Activated naive CD8-positive, alpha-beta T cell treated with anti-CD3 and anti-CD28 coated beads for 36 hours (primary cell): ENCODE measurements around the gene SLC39A6. TPM values are rescaled to one million over a fixed set of nuclear protein-coding genes. Genes with fewer than 3 reads are reported as not detected.
"Not testable (repeated sequence)": the region's sequence is repeated elsewhere in the genome, so short reads cannot be mapped to it uniquely, and the experiment has no call there.

Experiments
- DNase-seq: peaks from one replicate; pipeline ENCODE4 v3.0.0; 2021
- H3K27ac Mint-ChIP-seq: one replicate; pipeline ENCODE4 v1.8.0; 2022; ENCODE audit warnings: mild to moderate bottlenecking, moderate library complexity, mixed read lengths
- H3K27me3 Mint-ChIP-seq: one replicate; pipeline ENCODE4 v1.8.0; 2022; ENCODE audit warnings: mild to moderate bottlenecking, mixed read lengths
- H3K36me3 Mint-ChIP-seq: one replicate; pipeline ENCODE4 v1.8.0; 2021; ENCODE audit warnings: mild to moderate bottlenecking, mixed read lengths
- H3K4me1 Mint-ChIP-seq: one replicate; pipeline ENCODE4 v1.8.0; 2021; ENCODE audit warnings: mixed read lengths
- H3K4me3 Mint-ChIP-seq: one replicate; pipeline ENCODE4 v1.8.0; 2022; ENCODE audit warnings: mild to moderate bottlenecking, moderate library complexity, mixed read lengths
- H3K9me3 Mint-ChIP-seq: one replicate; pipeline ENCODE4 v1.8.0; 2022; ENCODE audit warnings: mixed read lengths
- total RNA-seq, 2 experiments: library from RNA; stranded (reverse); gene quantifications; one replicate each; pipeline ENCODE4 v1.2.3, GENCODE V29; 2021

Gene SLC39A6
- total RNA-seq, 2 experiments from 2014 or later: 30.9 to 31.2 TPM

DNA sequence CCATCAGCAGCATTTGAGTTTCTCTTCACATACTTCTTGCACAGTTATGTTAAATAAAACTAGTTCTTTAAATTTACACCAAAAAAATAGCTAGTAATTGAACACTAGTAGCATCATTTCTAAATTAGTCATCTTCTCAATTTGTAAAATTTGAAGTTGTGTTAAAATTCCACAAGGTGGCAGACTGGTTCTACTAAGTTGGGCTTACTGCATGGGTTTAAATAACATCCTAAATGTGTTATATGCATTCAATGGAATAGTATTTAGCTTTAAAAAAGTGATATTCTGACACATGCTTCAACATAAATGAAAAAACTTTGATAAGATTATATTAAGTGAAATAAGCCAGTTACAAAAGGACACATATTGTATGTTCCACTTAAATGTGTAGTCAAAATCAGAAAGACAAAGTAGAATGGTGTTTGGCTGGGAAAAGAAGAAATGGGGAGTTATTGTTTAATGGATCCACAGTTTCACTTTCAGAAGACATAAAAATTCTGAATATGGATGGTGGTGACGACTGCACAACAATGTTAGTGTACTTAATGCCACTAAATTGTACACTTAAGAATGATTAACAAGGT, 33.1 kb downstream of the SLC39A6 start:
- Mint-ChIP-seq H3K27me3 (no peaks in the 10 kb centered on the region), H3K36me3 (no peaks in the 10 kb centered on the region), H3K27ac (no peak overlapping the region), H3K9me3 (no peaks in the 10 kb centered on the region), H3K4me3 (no peak overlapping the region), H3K4me1 (peaks cover 3% of the 10 kb centered on the region)
- DNase-seq: no peak

DNA sequence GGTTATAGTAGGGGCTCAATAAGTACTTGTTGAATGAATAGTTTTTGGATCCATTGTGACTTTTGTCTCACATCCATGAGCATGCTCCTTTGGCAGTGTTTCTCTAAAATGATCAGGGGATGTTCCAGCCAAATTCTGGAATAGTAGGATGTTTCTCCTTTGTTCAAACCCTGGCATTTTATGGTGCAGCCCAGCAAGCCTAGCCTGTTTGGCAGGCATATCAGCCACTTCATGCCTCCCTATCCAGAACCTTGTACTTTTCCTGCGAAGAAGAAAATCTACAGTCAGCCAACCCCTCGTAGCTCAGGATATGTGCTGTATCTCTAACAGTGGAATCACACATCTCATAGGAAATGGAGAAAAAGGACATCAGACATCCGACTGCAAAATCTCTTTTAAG, 34.7 kb downstream of the SLC39A6 start:
- Mint-ChIP-seq H3K36me3 (no peaks in the 10 kb centered on the region), H3K9me3 (no peaks in the 10 kb centered on the region), H3K27me3 (no peaks in the 10 kb centered on the region), H3K27ac (no peak overlapping the region), H3K4me3 (no peak overlapping the region), H3K4me1 (peaks cover 3% of the 10 kb centered on the region)
- DNase-seq: no peak

DNA sequence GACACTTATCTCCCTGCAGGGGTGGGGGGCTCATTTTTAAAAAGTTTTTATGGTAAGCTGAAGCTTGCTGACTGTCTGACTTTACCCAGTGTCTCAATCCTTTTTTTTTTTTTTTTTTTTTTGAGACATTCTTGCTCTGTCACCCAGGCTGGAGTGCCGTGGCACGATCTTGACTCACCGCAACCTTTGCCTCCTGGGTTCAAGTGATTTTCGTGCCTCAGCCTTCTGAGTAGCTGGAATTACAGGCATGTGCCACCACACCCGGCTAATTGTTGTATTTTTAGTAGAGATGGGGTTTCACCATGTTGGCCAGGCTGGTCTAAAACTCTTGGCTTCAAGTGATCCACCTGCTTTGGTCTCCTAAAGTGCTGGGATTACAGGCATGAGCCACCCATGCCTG, 37.0 kb downstream of the SLC39A6 start:
- not testable (repeated sequence) for H3K27ac Mint-ChIP-seq

DNA sequence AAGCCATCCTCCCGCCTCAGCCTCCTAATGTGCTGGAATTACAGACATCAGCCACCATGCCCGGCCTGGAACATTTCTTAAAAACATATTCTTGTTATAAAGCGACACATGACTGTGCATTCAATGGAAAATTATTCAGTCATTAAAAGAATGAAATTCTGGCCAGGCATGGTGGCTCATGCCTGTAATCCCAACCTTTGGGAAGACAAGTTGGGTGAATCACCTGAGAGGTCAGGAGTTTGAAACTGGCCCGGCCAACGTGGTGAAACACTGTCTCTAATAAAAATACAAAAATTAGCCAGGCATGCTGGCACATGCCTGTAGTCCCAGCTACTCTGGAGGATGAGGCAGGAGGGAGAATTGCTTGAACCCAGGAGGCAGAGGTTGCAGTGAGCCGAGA, 40.1 kb downstream of the SLC39A6 start:
- Mint-ChIP-seq H3K4me1 (peaks cover 4% of the 10 kb centered on the region), H3K36me3 (no peaks in the 10 kb centered on the region), H3K27ac (no peak overlapping the region), H3K27me3 (no peaks in the 10 kb centered on the region), H3K4me3 (no peak overlapping the region), H3K9me3 (peaks cover under 1% of the 10 kb centered on the region)
- DNase-seq: no peak

More for the DNA sequence above, 37.0 kb downstream of the SLC39A6 start:
- not testable (repeated sequence) for H3K9me3 Mint-ChIP-seq, H3K27me3 Mint-ChIP-seq, H3K4me3 Mint-ChIP-seq, H3K36me3 Mint-ChIP-seq, DNase-seq, H3K4me1 Mint-ChIP-seq

DNA sequence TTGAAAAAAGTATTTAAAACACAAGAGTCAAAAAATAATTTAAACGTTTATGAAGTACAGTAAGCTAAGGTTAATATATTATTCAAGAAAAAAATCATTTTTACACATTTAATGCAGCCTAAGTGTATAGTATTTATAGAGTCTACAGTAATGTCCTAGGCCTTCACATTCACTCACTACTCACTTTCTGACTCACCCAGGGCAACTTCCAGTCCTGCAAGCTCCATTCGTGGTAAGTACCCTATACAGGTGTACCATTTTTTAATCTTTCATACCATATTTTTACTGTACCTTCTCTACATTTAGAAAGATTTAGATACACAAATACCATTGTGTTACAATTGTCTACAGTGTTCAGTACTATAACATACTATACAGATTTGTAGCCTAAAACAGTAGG, 40.9 kb downstream of the SLC39A6 start:
- no peak for DNase-seq
- no peak overlapping the region for H3K4me3 Mint-ChIP-seq
- H3K36me3 Mint-ChIP-seq: no peaks in the 10 kb centered on the region
- peaks cover 1% of the 10 kb centered on the region for H3K9me3 Mint-ChIP-seq
- H3K27ac Mint-ChIP-seq: no peak overlapping the region
- H3K4me1 Mint-ChIP-seq: peaks cover 9% of the 10 kb centered on the region
- no peaks in the 10 kb centered on the region for H3K27me3 Mint-ChIP-seq

DNA sequence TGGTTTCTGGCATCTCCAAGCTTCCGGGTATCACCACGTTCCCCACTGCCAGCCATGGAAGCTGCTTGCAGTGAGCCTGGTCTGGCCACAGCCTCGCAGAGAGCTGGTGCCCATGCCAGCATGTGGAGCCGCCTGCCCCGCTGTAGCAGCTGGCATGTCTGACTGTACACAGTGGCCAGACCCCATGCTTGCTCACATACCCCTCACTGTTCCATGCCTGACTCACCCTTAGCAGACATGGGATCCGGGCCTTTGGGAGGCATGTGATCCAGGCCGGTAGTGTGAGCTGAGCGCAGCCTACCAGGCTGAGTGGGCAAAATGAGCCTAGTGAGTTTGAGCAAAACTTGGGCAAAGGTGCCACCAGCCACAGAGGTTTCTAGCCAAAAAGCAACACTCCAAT, 43.0 kb downstream of the SLC39A6 start:
- DNase-seq: no peak
- H3K9me3 Mint-ChIP-seq: peaks cover 6% of the 10 kb centered on the region
- H3K4me1 Mint-ChIP-seq: peaks cover 7% of the 10 kb centered on the region
- H3K27ac Mint-ChIP-seq: no peak overlapping the region
- no peak overlapping the region for H3K4me3 Mint-ChIP-seq
- H3K36me3 Mint-ChIP-seq: peaks cover under 1% of the 10 kb centered on the region
- H3K27me3 Mint-ChIP-seq: no peaks in the 10 kb centered on the region

DNA sequence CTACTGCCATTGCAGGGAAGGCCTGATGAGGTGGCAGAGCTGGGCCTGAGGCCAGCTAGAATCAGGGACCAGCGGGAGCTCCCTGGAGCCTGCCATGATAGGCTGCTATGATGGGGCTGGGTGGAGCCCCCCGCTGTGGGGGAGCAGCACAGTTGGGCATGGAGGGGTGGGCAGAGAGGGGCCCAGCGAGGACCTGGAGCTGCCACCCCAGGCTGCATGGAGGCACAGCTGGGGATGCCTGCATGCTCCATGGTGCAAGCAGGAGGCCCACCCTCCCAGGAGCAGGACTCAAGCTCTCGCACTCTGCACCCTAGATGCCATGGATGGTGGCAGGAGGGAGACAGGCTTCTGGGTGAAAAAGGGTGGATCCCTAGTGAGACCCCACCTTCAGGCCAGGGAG, 43.9 kb downstream of the SLC39A6 start:
- Mint-ChIP-seq H3K9me3 (peaks cover 14% of the 10 kb centered on the region), H3K27me3 (no peaks in the 10 kb centered on the region), H3K36me3 (peaks cover 4% of the 10 kb centered on the region), H3K4me3 (no peak overlapping the region), H3K27ac (no peak overlapping the region), H3K4me1 (peaks cover 7% of the 10 kb centered on the region)
- no peak for DNase-seq

DNA sequence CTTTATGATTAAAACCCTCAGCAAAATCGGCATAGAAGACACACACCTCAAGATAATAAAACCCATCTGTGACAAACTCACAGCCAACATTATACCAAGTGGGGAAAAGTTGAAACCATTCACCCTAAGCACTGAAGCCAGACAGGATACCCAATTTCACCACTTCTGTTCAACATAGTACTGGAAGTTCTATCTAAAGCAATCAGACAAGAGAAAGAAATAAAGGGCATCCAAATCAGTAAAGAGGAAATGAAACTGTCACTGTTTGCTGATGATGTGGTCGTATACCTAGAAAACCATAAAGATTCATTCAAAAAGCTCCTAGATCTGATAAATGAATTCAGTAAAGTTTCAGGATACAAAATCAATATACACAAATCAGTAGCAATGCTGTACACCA, 45.4 kb downstream of the SLC39A6 start:
- H3K4me3 Mint-ChIP-seq: no peak overlapping the region
- peaks cover 7% of the 10 kb centered on the region for H3K4me1 Mint-ChIP-seq
- no peak for DNase-seq
- no peaks in the 10 kb centered on the region for H3K27me3 Mint-ChIP-seq
- H3K36me3 Mint-ChIP-seq: peaks cover 4% of the 10 kb centered on the region
- H3K27ac Mint-ChIP-seq: no peak overlapping the region
- peaks cover 19% of the 10 kb centered on the region for H3K9me3 Mint-ChIP-seq

DNA sequence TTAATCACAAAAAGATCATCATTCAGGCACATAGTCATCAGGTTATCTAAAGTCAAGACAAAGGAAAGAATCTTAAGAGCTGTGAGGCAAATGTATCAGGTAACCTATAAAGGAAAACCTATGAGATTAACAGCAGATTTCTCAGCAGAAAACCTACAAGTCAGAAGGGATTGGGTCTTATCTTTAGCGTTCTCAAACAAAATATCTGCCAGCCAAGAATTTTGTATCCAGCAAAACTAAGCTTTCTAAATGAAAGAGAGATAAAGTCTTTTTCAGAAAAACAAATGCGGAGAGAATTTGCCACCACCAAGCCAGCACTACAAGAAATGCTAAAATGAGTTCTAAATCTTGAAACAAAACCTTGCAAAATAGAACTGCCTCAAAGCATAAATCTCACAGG, 48.0 kb downstream of the SLC39A6 start:
- peaks cover 19% of the 10 kb centered on the region for H3K9me3 Mint-ChIP-seq
- H3K27ac Mint-ChIP-seq, DNase-seq, H3K4me1 Mint-ChIP-seq, H3K27me3 Mint-ChIP-seq, H3K36me3 Mint-ChIP-seq, H3K4me3 Mint-ChIP-seq: not testable (repeated sequence)

DNA sequence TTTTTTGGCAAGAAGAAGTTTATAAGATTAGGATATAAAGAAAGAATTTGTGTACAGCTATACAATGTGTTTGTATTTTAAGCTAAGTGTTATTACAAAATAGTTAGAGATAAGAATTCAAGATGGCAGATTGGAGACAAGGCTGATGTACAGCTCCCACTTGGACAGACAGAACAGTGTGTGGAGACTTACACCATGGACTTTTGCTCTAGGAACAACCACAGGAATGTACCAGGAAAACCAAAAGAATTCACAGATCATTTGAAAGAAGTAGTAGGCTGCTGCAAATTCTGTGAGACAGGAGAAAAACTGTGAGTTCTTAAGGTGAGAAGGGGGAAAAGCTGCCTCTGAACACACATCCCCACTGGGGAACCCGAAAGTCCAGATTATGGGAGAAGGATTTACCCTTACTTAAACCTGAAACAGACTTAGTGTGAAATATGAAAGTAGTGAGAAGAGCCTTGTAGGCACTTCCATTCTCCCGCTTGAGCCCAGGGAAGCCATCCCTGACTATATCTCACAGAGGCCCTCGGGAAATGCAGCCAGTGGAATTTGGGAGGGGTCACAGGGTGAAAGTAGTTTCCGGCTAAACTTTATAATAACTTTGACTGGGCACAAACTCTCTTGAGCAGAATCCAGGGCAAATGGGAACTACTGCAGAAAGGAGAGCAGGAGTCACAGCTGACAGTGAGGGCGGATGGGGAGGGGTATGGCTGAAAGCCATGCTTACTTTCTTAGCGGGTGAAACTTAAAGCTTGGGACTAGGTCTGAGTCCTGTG, 50.2 kb downstream of the SLC39A6 start:
- H3K4me3 Mint-ChIP-seq: no peak overlapping the region

DNA sequence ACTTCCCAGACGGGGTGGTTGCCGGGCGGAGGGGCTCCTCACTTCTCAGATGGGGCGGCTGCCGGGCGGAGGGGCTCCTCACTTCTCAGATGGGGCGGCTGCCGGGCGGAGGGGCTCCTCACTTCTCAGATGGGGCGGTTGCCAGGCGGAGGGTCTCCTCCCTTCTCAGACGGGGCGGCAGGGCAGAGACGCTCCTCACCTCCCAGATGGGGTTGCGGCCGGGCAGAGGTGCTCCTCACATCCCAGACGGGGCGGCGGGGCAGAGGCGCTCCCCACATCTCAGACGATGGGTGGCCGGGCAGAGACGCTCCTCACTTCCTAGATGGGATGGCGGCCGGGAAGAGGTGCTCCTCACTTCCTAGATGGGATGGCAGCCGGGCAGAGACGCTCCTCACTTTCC, 51.4 kb downstream of the SLC39A6 start:
- not testable (repeated sequence) for H3K27ac Mint-ChIP-seq, H3K4me1 Mint-ChIP-seq, H3K36me3 Mint-ChIP-seq, DNase-seq, H3K4me3 Mint-ChIP-seq, H3K27me3 Mint-ChIP-seq
- H3K9me3 Mint-ChIP-seq: peaks cover 18% of the 10 kb centered on the region

More for the DNA sequence above, 50.2 kb downstream of the SLC39A6 start:
- no peak for DNase-seq
- H3K27me3 Mint-ChIP-seq: no peaks in the 10 kb centered on the region
- peaks cover 7% of the 10 kb centered on the region for H3K4me1 Mint-ChIP-seq
- H3K9me3 Mint-ChIP-seq: peaks cover 19% of the 10 kb centered on the region
- H3K36me3 Mint-ChIP-seq: peaks cover 4% of the 10 kb centered on the region
- no peak overlapping the region for H3K27ac Mint-ChIP-seq

DNA sequence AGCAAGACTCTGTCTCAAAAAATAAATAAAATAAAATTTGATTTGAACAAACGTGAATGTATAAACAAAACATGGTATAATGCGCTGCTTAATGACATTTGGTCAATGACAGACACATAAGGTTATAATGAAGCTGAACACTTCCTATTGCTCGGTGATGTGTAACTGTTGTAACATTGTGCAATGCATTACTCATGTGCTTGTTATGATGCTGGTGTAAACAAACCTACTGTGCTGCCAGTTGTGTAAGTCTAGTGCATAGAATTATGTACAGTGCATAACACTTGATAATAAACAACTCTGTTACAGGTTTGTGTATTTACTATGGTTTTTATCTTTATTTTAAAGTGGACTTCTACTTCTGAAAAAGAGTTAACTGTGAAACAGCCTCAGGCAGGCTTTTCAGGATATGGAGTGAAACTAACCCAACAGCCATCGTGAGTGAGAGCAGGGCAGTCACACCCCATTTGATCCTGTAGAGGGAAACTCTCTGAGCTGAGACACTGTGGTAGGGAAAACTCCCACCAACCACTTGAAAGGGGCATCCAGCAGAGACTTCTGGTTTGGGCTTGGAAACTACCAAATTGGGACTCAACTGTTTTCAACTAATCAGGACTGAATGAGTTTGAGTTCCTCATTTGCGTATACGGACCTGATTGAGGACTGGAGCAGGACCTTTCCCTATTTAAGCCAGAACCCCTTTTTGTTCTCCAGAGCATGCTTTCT, 53.1 kb downstream of the SLC39A6 start:
- H3K36me3 Mint-ChIP-seq: peaks cover 2% of the 10 kb centered on the region
- H3K4me3 Mint-ChIP-seq: no peak overlapping the region
- H3K27me3 Mint-ChIP-seq: no peaks in the 10 kb centered on the region
- H3K4me1 Mint-ChIP-seq: peaks cover 2% of the 10 kb centered on the region
- H3K9me3 Mint-ChIP-seq: peaks cover 12% of the 10 kb centered on the region
- DNase-seq: no peak
- H3K27ac Mint-ChIP-seq: no peak overlapping the region

DNA sequence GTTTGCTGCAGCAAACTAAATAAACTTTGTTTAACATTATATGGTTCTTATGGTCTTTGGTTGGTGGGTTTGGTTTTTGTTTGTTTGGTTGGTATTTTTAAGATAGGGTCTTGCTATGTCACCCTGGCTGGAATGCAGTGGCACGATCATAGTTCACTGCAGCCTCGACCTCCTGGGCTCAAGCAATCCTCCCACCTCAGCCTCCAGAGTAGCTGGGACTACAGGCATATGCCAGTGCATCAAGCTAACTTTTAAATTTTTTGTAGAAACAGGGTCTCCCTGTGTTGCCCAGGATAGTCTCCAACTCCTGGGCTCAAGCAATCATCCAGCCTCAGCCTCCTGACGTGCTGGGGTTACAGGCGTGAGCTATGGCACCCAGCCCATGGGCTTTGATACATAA, 54.7 kb downstream of the SLC39A6 start:
- H3K4me3 Mint-ChIP-seq: no peak overlapping the region
- H3K4me1 Mint-ChIP-seq: peaks cover 2% of the 10 kb centered on the region
- H3K9me3 Mint-ChIP-seq: no peaks in the 10 kb centered on the region
- no peaks in the 10 kb centered on the region for H3K27me3 Mint-ChIP-seq
- H3K27ac Mint-ChIP-seq: no peak overlapping the region
- DNase-seq: no peak
- no peaks in the 10 kb centered on the region for H3K36me3 Mint-ChIP-seq

DNA sequence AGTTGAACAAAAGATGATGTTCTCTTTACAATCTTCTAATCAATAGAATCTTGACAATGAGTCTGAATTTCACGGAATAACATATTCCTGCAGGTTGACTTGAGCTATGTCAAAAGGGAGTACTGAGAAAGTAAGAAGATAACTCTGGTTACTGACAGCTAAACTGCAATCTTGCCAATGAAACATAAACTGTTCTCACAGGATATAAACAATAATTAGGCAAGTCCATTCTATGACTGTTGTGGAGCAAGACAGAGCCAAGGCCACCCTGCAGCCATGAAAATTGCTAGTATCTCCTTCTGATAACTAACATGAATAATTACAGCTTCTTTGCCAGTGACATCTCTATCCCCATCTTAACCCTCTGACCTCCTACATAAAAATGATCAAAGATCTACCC, 55.5 kb downstream of the SLC39A6 start:
- Mint-ChIP-seq H3K27me3 (no peaks in the 10 kb centered on the region), H3K9me3 (no peaks in the 10 kb centered on the region), H3K27ac (no peak overlapping the region), H3K4me3 (no peak overlapping the region), H3K4me1 (peaks cover 2% of the 10 kb centered on the region), H3K36me3 (no peaks in the 10 kb centered on the region)
- no peak for DNase-seq

DNA sequence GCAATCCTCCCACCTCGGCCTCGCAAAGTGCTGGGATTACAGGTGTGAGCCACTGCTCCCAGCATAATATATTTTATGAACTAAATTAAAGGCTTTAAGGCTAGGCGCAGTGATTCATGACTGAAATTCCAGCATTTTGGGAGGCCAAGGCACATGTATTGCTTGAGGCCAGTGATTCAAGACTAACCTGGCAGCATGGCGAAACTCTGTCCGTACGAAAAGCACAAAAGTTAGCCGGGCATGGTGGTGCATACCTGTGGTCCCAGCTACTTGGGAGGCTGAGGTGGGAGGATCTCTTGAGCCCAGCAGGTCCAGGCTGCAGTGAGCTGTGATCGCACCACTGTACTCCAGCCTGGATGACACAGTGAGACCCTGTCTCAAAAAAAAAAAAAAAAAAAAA, 56.7 kb downstream of the SLC39A6 start:
- not testable (repeated sequence) for H3K4me3 Mint-ChIP-seq, DNase-seq, H3K9me3 Mint-ChIP-seq, H3K27ac Mint-ChIP-seq, H3K36me3 Mint-ChIP-seq, H3K27me3 Mint-ChIP-seq, H3K4me1 Mint-ChIP-seq
